HEK293 (cell line): Measurements from ENCODE around the gene AZIN2.

Experiments
- CTCF ChIA-PET: fragments of 350-600 bp; formaldehyde crosslinking; extraction: SDS; loops from one replicate; lab custom pipeline; 2021; ENCODE audit warnings: antibody characterized with exemption; lab: Yijun Ruan, JAX
- POLR2A ChIA-PET: fragments of 300-600 bp; formaldehyde crosslinking; extraction: SDS; loops from one replicate; lab custom pipeline; 2020; ENCODE audit warnings: antibody characterized with exemption, inconsistent platforms; lab: Yijun Ruan, JAX
- H3K27ac ChIP-seq: fragments of 200-500 bp; sonication (Bioruptor generic); 2 replicates; pipeline ENCODE4 v1.5.1; 2014; ENCODE audit warnings: low read depth, low read length, control low read depth, inconsistent platforms; ENCODE audit errors: extremely low read depth
- H3K36me3 ChIP-seq, 2 experiments: fragments of 200-500 bp in 1 of 2; sonication (Bioruptor generic) in 1 of 2; 1 replicate in 1 of 2; 2 replicates in 1 of 2; pipeline ENCODE4 v1.5.1; 2014 to 2017; ENCODE audit warnings: inconsistent platforms in 2 of 2, low read length in 2 of 2; ENCODE audit not compliant: control insufficient read depth in 2 of 2, insufficient read depth in 1 of 2
- H3K4me1 ChIP-seq: fragments of 200-500 bp; sonication (Bioruptor generic); 2 replicates; pipeline ENCODE4 v1.5.1; 2014; ENCODE audit warnings: mild to moderate bottlenecking, low read length, inconsistent platforms; ENCODE audit not compliant: control insufficient read depth, insufficient read depth
- H3K4me3 ChIP-seq: 2 replicates; pipeline ENCODE4 v1.5.1; 2011; ENCODE audit warnings: low read depth, mild to moderate bottlenecking, control low read depth, low read length, moderate library complexity
- H3K9me3 ChIP-seq: fragments of 200-500 bp; sonication (Bioruptor generic); 2 replicates; pipeline ENCODE4 v1.5.1; 2014; ENCODE audit warnings: low read depth, low read length, inconsistent platforms; ENCODE audit not compliant: control insufficient read depth, insufficient read depth
- HOXC10 ChIP-seq: sonication (generic); formaldehyde crosslinking; IDR thresholded peaks from 2 replicates; pipeline ENCODE4 v1.8.1; 2023; ENCODE audit warnings: mild to moderate bottlenecking, missing genetic modification reagents
- OVOL3 ChIP-seq: fragments of 450-650 bp; formaldehyde crosslinking; IDR thresholded peaks from 2 replicates; pipeline ENCODE4 v1.5.1; 2016; ENCODE audit warnings: missing biosample characterization, missing genetic modification characterization
- TCF7L2 ChIP-seq: IDR thresholded peaks from 2 replicates; pipeline ENCODE4 v1.6.1; 2011; ENCODE audit warnings: low read depth, mild to moderate bottlenecking, inconsistent platforms, low read length, moderate library complexity, borderline replicate concordance
- ZBTB1 ChIP-seq: fragments of 450-650 bp; formaldehyde crosslinking; IDR thresholded peaks from 2 replicates; pipeline ENCODE4 v1.5.1; 2016; ENCODE audit warnings: missing biosample characterization, missing genetic modification characterization
- ZBTB7A ChIP-seq: fragments of 450-650 bp; formaldehyde crosslinking; IDR thresholded peaks from 2 replicates; pipeline ENCODE4 v1.5.1; 2016; ENCODE audit warnings: low read depth, missing biosample characterization, missing genetic modification characterization
- ZFHX2 ChIP-seq: fragments of 450-650 bp; formaldehyde crosslinking; conservative IDR thresholded peaks from 2 replicates; pipeline ENCODE4 v1.5.1; 2016; ENCODE audit warnings: missing biosample characterization, missing genetic modification characterization
- ZFP41 ChIP-seq: fragments of 450-650 bp; formaldehyde crosslinking; IDR thresholded peaks from 2 replicates; pipeline ENCODE4 v1.5.1; 2016; ENCODE audit warnings: missing biosample characterization, missing genetic modification characterization, borderline replicate concordance
- ZNF10 ChIP-seq: fragments of 450-650 bp; formaldehyde crosslinking; IDR thresholded peaks from 2 replicates; pipeline ENCODE4 v1.5.1; 2017; ENCODE audit warnings: missing biosample characterization, missing genetic modification characterization
- ZNF2 ChIP-seq: fragments of 450-650 bp; formaldehyde crosslinking; IDR thresholded peaks from 2 replicates; pipeline ENCODE4 v1.5.1; 2016; ENCODE audit warnings: missing biosample characterization, missing genetic modification characterization
- ZNF214 ChIP-seq: fragments of 450-650 bp; formaldehyde crosslinking; IDR thresholded peaks from 2 replicates; pipeline ENCODE4 v1.5.1; 2017; ENCODE audit warnings: missing biosample characterization, mild to moderate bottlenecking, missing genetic modification characterization, borderline replicate concordance
- ZNF341 ChIP-seq: fragments of 450-650 bp; formaldehyde crosslinking; IDR thresholded peaks from 2 replicates; pipeline ENCODE4; 2016; ENCODE audit warnings: low read depth, missing biosample characterization, missing genetic modification characterization
- ZNF354C ChIP-seq: fragments of 450-650 bp; formaldehyde crosslinking; IDR thresholded peaks from 2 replicates; pipeline ENCODE4 v1.5.1; 2016; ENCODE audit warnings: missing biosample characterization, missing genetic modification characterization, low read depth, borderline replicate concordance
- ZNF366 ChIP-seq: fragments of 450-650 bp; formaldehyde crosslinking; conservative IDR thresholded peaks from 2 replicates; pipeline ENCODE4 v1.5.1; 2016; ENCODE audit warnings: missing biosample characterization, missing genetic modification characterization
- ZNF416 ChIP-seq: fragments of 450-650 bp; formaldehyde crosslinking; IDR thresholded peaks from 2 replicates; pipeline ENCODE4 v1.5.1; 2016; ENCODE audit warnings: missing biosample characterization, missing genetic modification characterization
- ZNF48 ChIP-seq: fragments of 450-650 bp; formaldehyde crosslinking; IDR thresholded peaks from 2 replicates; pipeline ENCODE4 v1.5.1; 2016; ENCODE audit warnings: missing biosample characterization, missing genetic modification characterization
- ZNF544 ChIP-seq: fragments of 450-650 bp; formaldehyde crosslinking; IDR thresholded peaks from 2 replicates; pipeline ENCODE4 v1.5.0; 2017; ENCODE audit warnings: missing biosample characterization, missing genetic modification characterization
- ZNF658 ChIP-seq: fragments of 450-650 bp; formaldehyde crosslinking; IDR thresholded peaks from 2 replicates; pipeline ENCODE4; 2016; ENCODE audit warnings: missing biosample characterization, missing genetic modification characterization
- ZNF660 ChIP-seq: fragments of 450-650 bp; IDR thresholded peaks from 2 replicates; pipeline ENCODE4 v1.5.1; 2018; ENCODE audit warnings: missing biosample characterization, mild to moderate bottlenecking, missing genetic modification characterization
- ZNF747 ChIP-seq: fragments of 450-650 bp; formaldehyde crosslinking; IDR thresholded peaks from 2 replicates; pipeline ENCODE4 v1.5.1; 2016; ENCODE audit warnings: missing biosample characterization, missing genetic modification characterization
- ZSCAN23 ChIP-seq: fragments of 450-650 bp; formaldehyde crosslinking; IDR thresholded peaks from 2 replicates; pipeline ENCODE4 v1.5.1; 2016; ENCODE audit warnings: missing biosample characterization, missing genetic modification characterization
- TF ChIP-seq, protein P1 (sequence below): fragments of 450-650 bp; IDR thresholded peaks from 2 replicates; pipeline ENCODE4 v1.5.1; 2018; ENCODE audit warnings: missing biosample characterization, missing genetic modification characterization
- TF ChIP-seq, protein P2 (sequence below): fragments of 450-650 bp; formaldehyde crosslinking; IDR thresholded peaks from 2 replicates; pipeline ENCODE4; 2016; ENCODE audit warnings: missing biosample characterization, missing genetic modification characterization
- TF ChIP-seq, protein P3 (sequence below): fragments of 450-650 bp; formaldehyde crosslinking; IDR thresholded peaks from 2 replicates; pipeline ENCODE4 v1.5.1; 2016; ENCODE audit warnings: missing biosample characterization, missing genetic modification characterization

Gene AZIN2

DNA sequence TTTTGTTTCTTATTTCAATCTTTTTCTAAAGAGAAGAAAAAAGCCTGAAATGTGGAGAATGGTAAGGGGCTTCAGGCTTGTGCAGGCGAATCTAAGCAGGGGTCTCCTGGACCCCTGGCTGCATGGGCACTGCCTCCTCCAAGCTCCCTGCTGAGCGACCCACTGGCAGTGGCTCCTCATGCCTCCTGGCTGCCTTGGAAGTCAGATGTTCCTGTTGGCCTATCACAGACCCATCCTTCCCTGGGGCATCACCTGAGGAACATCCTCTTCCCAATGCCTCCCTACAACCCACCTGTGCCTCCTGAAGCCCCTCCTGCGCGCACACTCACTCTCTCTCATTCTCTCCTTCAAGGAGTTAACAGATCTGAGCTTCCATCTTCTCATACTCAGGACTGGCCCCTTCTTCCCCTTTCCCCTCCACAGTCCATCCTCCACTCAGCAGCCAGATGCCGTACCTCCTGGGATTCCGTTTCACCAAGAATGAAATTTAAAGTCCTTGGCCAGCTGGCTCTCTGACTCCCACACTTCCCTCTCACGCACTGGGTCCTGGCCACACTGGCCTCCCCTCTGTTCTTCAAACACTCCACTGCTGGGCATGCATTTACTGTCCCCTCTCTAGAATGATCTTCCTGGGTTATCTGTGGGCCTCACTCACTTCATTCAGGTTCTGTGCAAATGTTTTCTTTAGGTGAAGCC lies 41.7 kb downstream of the AZIN2 start:
- H3K4me3 ChIP-seq, result no peak overlapping the region
- CTCF ChIA-PET, result no interaction called here
- peaks cover 0 to 4% of the 10 kb centered on the region in 2 experiments; a peak in 1 of 3 replicates for H3K36me3 ChIP-seq
- TF ChIP-seq TCF7L2 (no peak), ZNF48 (tag by site-specific recombination) (no peak), ZNF658 (tag by site-specific recombination) (no peak), ZNF341 (no peak), ZSCAN23 (tag by site-specific recombination) (no peak), ZNF544 (tag by site-specific recombination) (no peak), ZNF2 (tag by site-specific recombination) (no peak), HOXC10 (CRISPR knock-in tag) (no peak)
- TF ChIP-seq, protein P1, sequence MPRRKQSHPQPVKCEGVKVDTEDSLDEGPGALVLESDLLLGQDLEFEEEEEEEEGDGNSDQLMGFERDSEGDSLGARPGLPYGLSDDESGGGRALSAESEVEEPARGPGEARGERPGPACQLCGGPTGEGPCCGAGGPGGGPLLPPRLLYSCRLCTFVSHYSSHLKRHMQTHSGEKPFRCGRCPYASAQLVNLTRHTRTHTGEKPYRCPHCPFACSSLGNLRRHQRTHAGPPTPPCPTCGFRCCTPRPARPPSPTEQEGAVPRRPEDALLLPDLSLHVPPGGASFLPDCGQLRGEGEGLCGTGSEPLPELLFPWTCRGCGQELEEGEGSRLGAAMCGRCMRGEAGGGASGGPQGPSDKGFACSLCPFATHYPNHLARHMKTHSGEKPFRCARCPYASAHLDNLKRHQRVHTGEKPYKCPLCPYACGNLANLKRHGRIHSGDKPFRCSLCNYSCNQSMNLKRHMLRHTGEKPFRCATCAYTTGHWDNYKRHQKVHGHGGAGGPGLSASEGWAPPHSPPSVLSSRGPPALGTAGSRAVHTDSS (tag by site-specific recombination), result no peak
- H3K4me1 ChIP-seq, result no peaks in the 10 kb centered on the region
- H3K9me3 ChIP-seq, result no peaks in the 10 kb centered on the region
- POLR2A ChIA-PET, result interaction anchor here (1.4 kb wide), 1 partner anchor 42 kb away, joined by 5 read pairs; the partner anchor contains the start of gene AZIN2
- H3K27ac ChIP-seq, result no peak overlapping the region

DNA sequence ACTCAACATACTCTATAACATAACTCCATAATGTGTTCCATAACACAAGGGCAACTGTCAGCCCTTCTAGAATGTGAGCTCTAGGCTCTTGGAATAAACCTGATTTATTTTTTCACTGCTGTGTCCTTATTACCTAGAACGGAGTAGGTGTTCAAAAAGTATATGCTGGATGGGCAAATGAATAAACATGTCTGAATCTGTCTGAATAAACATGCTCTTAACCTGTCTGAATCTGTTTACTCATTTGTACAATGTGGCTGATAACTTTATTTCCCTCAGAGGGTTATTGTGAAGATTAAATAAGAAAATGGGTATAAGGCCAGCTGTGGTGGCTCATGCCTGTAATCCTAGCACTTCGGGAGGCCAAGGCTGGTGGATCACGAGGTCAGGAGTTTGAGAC lies 42.3 kb downstream of the AZIN2 start:
- Histone ChIP-seq H3K9me3 (no peaks in the 10 kb centered on the region), H3K4me1 (peaks cover 3% of the 10 kb centered on the region), H3K4me3 (no peak overlapping the region), H3K36me3 (peaks cover 0 to 4% of the 10 kb centered on the region in 2 experiments; a peak in 1 of 3 replicates), H3K27ac (no peak overlapping the region)
- TF ChIP-seq ZBTB1 (tag by site-specific recombination) (no peak), ZNF354C (tag by site-specific recombination) (no peak), ZNF660 (no peak), ZNF416 (tag by site-specific recombination) (no peak), ZNF10 (tag by site-specific recombination) (no peak), OVOL3 (tag by site-specific recombination) (no peak), ZFP41 (no peak), ZFHX2 (tag by site-specific recombination) (no peak), ZNF214 (no peak), ZNF747 (tag by site-specific recombination) (no peak), ZNF658 (tag by site-specific recombination) (no peak), ZBTB7A (tag by site-specific recombination) (no peak), ZNF366 (no peak)
- TF ChIP-seq, protein P2, sequence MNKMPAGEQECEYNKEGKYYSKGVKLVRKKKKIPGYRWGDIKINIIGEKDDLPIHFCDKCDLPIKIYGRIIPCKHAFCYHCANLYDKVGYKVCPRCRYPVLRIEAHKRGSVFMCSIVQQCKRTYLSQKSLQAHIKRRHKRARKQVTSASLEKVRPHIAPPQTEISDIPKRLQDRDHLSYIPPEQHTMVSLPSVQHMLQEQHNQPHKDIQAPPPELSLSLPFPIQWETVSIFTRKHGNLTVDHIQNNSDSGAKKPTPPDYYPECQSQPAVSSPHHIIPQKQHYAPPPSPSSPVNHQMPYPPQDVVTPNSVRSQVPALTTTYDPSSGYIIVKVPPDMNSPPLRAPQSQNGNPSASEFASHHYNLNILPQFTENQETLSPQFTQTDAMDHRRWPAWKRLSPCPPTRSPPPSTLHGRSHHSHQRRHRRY (tag by site-specific recombination), result no peak
- TF ChIP-seq, protein P3, sequence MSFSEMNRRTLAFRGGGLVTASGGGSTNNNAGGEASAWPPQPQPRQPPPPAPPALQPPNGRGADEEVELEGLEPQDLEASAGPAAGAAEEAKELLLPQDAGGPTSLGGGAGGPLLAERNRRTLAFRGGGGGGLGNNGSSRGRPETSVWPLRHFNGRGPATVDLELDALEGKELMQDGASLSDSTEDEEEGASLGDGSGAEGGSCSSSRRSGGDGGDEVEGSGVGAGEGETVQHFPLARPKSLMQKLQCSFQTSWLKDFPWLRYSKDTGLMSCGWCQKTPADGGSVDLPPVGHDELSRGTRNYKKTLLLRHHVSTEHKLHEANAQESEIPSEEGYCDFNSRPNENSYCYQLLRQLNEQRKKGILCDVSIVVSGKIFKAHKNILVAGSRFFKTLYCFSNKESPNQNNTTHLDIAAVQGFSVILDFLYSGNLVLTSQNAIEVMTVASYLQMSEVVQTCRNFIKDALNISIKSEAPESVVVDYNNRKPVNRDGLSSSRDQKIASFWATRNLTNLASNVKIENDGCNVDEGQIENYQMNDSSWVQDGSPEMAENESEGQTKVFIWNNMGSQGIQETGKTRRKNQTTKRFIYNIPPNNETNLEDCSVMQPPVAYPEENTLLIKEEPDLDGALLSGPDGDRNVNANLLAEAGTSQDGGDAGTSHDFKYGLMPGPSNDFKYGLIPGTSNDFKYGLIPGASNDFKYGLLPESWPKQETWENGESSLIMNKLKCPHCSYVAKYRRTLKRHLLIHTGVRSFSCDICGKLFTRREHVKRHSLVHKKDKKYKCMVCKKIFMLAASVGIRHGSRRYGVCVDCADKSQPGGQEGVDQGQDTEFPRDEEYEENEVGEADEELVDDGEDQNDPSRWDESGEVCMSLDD (tag by site-specific recombination), result no peak
- ChIA-PET CTCF (interaction anchor here (0.7 to 0.8 kb wide), 2 partner anchors 164 to 175 kb away, joined by 3 to 4 read pairs; no protein-coding TSS in a partner anchor), POLR2A (interaction anchor here (1.4 kb wide), 1 partner anchor 42 kb away, joined by 5 read pairs; the partner anchor contains the start of gene AZIN2)
